ENCODE results near the gene SPATA24.

DNA sequence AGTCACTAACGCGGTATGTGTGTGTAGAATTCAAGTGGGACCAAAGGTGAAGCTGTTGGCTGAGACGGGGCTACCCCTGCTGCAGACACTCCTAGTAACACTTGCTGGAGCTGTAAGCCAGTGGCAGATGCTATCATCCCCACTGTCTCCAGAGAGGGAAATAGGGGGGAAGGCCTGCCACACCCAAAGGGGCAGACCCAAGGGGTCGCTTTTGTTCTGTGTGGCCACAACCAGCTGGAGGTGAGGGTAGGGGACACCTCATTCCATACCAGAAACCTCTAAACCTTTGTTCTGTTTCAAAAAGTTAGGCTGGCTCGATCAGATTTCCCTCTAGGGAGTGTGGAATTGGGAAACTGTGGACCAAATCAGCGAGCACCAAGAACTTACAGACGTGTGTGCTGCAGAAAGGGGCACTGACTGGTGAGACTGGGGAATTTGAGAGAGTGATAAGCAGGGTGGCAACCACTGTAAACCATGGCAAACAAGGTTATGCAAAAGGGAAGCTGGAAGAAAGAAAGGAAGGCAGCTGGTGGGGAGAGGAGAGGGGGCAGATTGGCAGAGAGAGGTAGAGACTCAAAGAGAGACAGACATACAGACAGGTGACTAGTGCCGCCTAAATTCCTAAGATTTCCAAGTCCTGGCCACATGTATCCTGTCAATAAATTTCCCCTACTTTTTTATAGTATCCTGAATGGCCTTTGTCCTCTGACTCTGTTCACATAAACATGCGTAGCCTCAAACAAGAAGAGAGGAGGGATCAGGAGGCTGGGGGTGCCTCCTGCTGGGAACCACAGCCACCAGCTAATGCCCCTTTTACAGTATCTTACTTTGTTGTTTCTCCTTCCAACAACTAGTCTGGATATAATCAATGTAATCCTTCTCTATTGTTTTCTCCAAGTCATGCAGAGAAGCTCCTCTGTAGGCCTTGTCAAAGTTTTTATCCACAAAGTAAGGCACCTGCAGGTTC, 15.6 kb upstream of the SPATA24 start:
- TF ChIP-seq FOXP2 (optimal IDR thresholded peaks at IDR 0.05; ENCODE audit: borderline replicate concordance, extremely low read depth, extremely low read length, insufficient read depth), result no peak
- no peak for TF ChIP-seq POLR2AphosphoS5 (IDR thresholded peaks at IDR 0.05; ENCODE audit: low read depth, low read length)
- TF ChIP-seq, protein P1, sequence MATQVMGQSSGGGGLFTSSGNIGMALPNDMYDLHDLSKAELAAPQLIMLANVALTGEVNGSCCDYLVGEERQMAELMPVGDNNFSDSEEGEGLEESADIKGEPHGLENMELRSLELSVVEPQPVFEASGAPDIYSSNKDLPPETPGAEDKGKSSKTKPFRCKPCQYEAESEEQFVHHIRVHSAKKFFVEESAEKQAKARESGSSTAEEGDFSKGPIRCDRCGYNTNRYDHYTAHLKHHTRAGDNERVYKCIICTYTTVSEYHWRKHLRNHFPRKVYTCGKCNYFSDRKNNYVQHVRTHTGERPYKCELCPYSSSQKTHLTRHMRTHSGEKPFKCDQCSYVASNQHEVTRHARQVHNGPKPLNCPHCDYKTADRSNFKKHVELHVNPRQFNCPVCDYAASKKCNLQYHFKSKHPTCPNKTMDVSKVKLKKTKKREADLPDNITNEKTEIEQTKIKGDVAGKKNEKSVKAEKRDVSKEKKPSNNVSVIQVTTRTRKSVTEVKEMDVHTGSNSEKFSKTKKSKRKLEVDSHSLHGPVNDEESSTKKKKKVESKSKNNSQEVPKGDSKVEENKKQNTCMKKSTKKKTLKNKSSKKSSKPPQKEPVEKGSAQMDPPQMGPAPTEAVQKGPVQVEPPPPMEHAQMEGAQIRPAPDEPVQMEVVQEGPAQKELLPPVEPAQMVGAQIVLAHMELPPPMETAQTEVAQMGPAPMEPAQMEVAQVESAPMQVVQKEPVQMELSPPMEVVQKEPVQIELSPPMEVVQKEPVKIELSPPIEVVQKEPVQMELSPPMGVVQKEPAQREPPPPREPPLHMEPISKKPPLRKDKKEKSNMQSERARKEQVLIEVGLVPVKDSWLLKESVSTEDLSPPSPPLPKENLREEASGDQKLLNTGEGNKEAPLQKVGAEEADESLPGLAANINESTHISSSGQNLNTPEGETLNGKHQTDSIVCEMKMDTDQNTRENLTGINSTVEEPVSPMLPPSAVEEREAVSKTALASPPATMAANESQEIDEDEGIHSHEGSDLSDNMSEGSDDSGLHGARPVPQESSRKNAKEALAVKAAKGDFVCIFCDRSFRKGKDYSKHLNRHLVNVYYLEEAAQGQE (IDR thresholded peaks at IDR 0.05; ENCODE audit: insufficient read depth in 1 of 2, low read depth in 2 of 2, low read length in 2 of 2), result no peak
- no peak for TF ChIP-seq TAF1 (IDR thresholded peaks at IDR 0.05; ENCODE audit: borderline replicate concordance, insufficient read depth, low read length)
- TF ChIP-seq SIN3A (IDR thresholded peaks at IDR 0.05; ENCODE audit: borderline replicate concordance, insufficient read depth, low read length), result no peak
